ENCODE data around the gene PRDM10. TPM values are rescaled to one million over a fixed set of nuclear protein-coding genes. Genes with fewer than 3 reads are reported as not detected.
"Not testable (repeated sequence)": the region's sequence is repeated elsewhere in the genome, so short reads cannot be mapped to it uniquely, and the experiment has no call there.

PRDM10 gene
- polyA plus RNA-seq, 3 donors from 2014 or later, result 1.3 to 5.0 TPM; not detected in 1

- Mint-ChIP-seq H3K36me3 (peaks cover 0 to 12% (median 0%) of the 10 kb centered on the region in 3 donors), H3K9me3 (no peaks in the 10 kb centered on the region), H3K27ac (no peak overlapping the region), H3K4me1 (peaks cover 0 to 2% of the 10 kb centered on the region in 2 donors), H3K4me3 (no peak overlapping the region), H3K27me3 (ENCODE audit: low read depth in 3 of 3) (peaks cover 0 to 2% (median 2%) of the 10 kb centered on the region in 3 donors)
- DNase-seq, result no peak
Observed at GRCh38 chr11:129979046-129979605, 23.5 kb downstream of the PRDM10 start.

- peaks cover 0 to 12% (median 0%) of the 10 kb centered on the region in 3 donors for H3K36me3 Mint-ChIP-seq
- no peak for DNase-seq
- no peaks in the 10 kb centered on the region for H3K9me3 Mint-ChIP-seq
- no peak overlapping the region for H3K27ac Mint-ChIP-seq
- H3K4me3 Mint-ChIP-seq, result no peak overlapping the region
- H3K4me1 Mint-ChIP-seq, result peaks cover 2 to 4% of the 10 kb centered on the region in 2 donors
- peaks cover 0 to 2% (median 2%) of the 10 kb centered on the region in 3 donors for H3K27me3 Mint-ChIP-seq (ENCODE audit: low read depth in 3 of 3)
Observed at GRCh38 chr11:129978447-129978846, 24.2 kb downstream of the PRDM10 start.

DNA sequence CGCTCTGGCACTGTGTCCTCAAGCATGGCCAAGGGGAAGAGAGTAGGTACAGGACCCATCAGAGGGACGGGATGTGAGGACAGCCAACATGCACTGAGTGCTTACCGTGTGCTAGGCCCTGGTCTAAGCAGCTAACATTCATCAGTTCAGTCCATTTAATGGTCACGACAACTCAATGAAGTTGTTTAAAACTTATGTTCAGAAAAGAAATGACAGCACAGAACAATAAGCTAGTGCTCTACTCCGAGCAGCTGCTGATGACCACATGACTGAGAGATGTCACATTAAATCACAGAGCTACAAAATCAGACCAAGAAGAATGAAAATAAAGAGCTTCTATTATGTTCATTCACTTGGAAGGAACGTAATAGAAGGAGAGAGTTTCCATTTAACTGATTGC lies 26.3 kb downstream of the PRDM10 start:
- Mint-ChIP-seq H3K27ac (no peak overlapping the region), H3K4me1 (peaks cover 15% of the 10 kb centered on the region in 2 donors), H3K9me3 (no peaks in the 10 kb centered on the region), H3K4me3 (no peak overlapping the region), H3K36me3 (peaks cover 0 to 12% (median 0%) of the 10 kb centered on the region in 3 donors), H3K27me3 (ENCODE audit: low read depth in 3 of 3) (peaks cover 0 to 2% (median 2%) of the 10 kb centered on the region in 3 donors)
- no peak for DNase-seq

- H3K36me3 Mint-ChIP-seq, result peaks cover 0 to 10% (median 4%) of the 10 kb centered on the region in 3 donors
- no peak overlapping the region for H3K4me3 Mint-ChIP-seq
- no peak for DNase-seq
- H3K4me1 Mint-ChIP-seq, result peaks cover 15 to 17% of the 10 kb centered on the region in 2 donors
- H3K27ac Mint-ChIP-seq, result no peak overlapping the region
- H3K9me3 Mint-ChIP-seq, result no peaks in the 10 kb centered on the region
- H3K27me3 Mint-ChIP-seq (ENCODE audit: low read depth in 3 of 3), result peaks cover 0 to 2% (median 2%) of the 10 kb centered on the region in 3 donors
Observed at GRCh38 chr11:129975543-129975942, 27.1 kb downstream of the PRDM10 start.

- DNase-seq, result no peak
- Mint-ChIP-seq H3K27ac (no peak overlapping the region), H3K9me3 (no peaks in the 10 kb centered on the region), H3K27me3 (ENCODE audit: low read depth in 3 of 3) (peaks cover 0 to 2% (median 0%) of the 10 kb centered on the region in 3 donors), H3K36me3 (peaks cover 2 to 6% (median 4%) of the 10 kb centered on the region in 3 donors), H3K4me3 (no peak overlapping the region), H3K4me1 (peaks cover 17 to 21% of the 10 kb centered on the region in 2 donors)
Observed at GRCh38 chr11:129974672-129975071, 28.0 kb downstream of the PRDM10 start.

DNA sequence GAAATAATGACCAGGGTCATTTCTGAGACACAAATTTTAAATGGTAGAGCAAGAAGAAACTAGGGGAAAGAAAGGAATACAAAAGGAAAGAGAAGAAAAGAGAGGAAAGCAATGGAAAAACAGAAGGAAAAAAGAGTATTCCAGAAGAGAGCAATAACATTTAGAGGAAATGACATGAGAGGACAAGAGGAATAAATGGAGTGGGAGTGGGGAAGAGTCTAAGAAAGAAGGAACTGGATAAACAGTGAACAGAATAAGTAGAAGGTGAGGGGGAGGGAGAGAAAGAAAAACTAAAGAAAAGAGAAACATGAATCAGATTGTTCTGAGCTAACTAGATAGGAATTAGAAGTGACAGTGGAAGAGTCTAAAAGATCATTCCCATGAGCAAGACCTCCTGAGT lies 28.4 kb downstream of the PRDM10 start:
- DNase-seq, result no peak
- Mint-ChIP-seq H3K4me3 (no peak overlapping the region), H3K27ac (no peak overlapping the region), H3K9me3 (no peaks in the 10 kb centered on the region), H3K36me3 (peaks cover 2 to 4% (median 4%) of the 10 kb centered on the region in 3 donors), H3K4me1 (peaks cover 17 to 21% of the 10 kb centered on the region in 2 donors), H3K27me3 (ENCODE audit: low read depth in 3 of 3) (peaks cover 0 to 2% (median 0%) of the 10 kb centered on the region in 3 donors)

- Mint-ChIP-seq H3K27ac (peak overlapping the region in 1 of 6 donors; percentile 11), H3K36me3 (peaks cover 2 to 4% (median 4%) of the 10 kb centered on the region in 3 donors), H3K9me3 (no peaks in the 10 kb centered on the region), H3K4me3 (no peak overlapping the region), H3K4me1 (peaks cover 17 to 21% of the 10 kb centered on the region in 2 donors), H3K27me3 (ENCODE audit: low read depth in 3 of 3) (peaks cover 0 to 2% (median 0%) of the 10 kb centered on the region in 3 donors)
- DNase-seq, result no peak
Observed at GRCh38 chr11:129973809-129974208, 28.8 kb downstream of the PRDM10 start.

DNA sequence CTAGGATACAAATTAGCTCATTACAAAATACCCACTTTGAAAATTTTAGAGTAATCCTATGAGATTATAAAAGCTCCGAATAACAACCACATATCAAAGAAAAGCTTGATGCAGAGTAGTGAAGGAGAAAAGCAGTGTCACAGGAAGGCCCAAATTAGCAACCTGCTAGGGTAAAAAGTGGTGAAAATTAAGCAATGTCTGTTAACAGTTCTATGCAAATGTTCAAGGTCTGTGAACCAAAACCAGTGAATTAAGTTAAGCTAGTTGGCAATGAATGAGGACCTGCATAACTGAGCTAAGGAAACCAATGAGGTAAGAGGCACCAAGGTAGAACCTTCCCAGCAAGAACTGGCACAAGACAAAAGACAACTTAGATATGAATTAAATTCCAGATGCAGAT lies 29.6 kb downstream of the PRDM10 start:
- no peak for DNase-seq
- Mint-ChIP-seq H3K4me1 (peaks cover 20 to 24% of the 10 kb centered on the region in 2 donors), H3K36me3 (peaks cover 1 to 4% (median 2%) of the 10 kb centered on the region in 3 donors), H3K27me3 (ENCODE audit: low read depth in 3 of 3) (peaks cover 0 to 2% (median 0%) of the 10 kb centered on the region in 3 donors), H3K27ac (peak overlapping the region in 4 of 6 donors; percentile 11 to 56 (median 22)), H3K9me3 (no peaks in the 10 kb centered on the region), H3K4me3 (no peak overlapping the region)

- Mint-ChIP-seq H3K4me3 (no peak overlapping the region), H3K36me3 (peaks cover 0 to 4% (median 2%) of the 10 kb centered on the region in 3 donors), H3K4me1 (peaks cover 20 to 29% of the 10 kb centered on the region in 2 donors), H3K27me3 (ENCODE audit: low read depth in 3 of 3) (peaks cover 0 to 2% (median 0%) of the 10 kb centered on the region in 3 donors), H3K9me3 (no peaks in the 10 kb centered on the region), H3K27ac (peak overlapping the region in 3 of 6 donors; percentile 11 to 46 (median 30))
- DNase-seq, result no peak
Observed at GRCh38 chr11:129972611-129973010, 30.0 kb downstream of the PRDM10 start.

DNA sequence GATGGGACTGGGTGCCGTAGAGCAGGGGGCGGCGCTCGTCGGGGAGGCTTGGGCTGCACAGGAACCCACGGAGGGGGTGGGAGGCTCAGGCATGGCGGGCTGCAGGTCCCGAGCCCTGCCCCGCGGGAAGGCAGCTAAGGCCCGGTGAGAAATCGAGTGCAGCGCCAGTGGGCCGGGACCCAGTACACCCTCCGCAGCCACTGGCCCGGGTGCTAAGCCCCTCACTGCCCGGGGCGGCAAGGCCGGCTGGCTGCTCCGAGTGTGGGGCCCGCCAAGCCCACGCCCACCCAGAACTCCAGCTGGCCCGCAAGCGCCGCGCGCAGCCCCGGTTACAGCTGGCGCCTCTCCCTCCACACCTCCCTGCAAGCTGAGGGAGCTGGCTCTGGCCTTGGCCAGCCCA lies 30.8 kb downstream of the PRDM10 start:
- not testable (repeated sequence) for H3K27me3 Mint-ChIP-seq (ENCODE audit: low read depth in 3 of 3); H3K27ac Mint-ChIP-seq; H3K36me3 Mint-ChIP-seq; DNase-seq; H3K9me3 Mint-ChIP-seq; H3K4me3 Mint-ChIP-seq
- H3K4me1 Mint-ChIP-seq, result peaks cover 20 to 30% of the 10 kb centered on the region in 2 donors

DNA sequence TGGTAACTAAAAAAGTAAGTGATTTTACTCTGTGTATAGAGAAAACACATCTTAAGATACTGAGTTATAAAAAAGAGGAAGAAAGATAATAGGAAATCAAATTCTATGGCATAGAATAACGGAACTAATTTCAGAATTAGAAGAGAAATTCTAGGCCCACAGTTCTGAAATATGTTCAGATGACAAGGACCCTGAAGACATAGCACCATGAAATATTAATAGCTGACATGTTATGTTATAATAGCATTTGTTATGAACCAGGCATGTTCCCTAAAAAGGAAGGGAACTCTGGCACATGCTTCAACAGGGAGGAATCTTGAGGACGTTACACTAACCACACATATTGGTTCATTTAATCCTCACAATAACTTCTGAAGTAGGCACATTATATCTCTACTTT lies 32.7 kb downstream of the PRDM10 start:
- DNase-seq, result no peak
- H3K9me3 Mint-ChIP-seq, result no peaks in the 10 kb centered on the region
- no peak overlapping the region for H3K4me3 Mint-ChIP-seq
- peaks cover 18 to 30% of the 10 kb centered on the region in 2 donors for H3K4me1 Mint-ChIP-seq
- peaks cover 0 to 4% (median 2%) of the 10 kb centered on the region in 3 donors for H3K36me3 Mint-ChIP-seq
- no peak overlapping the region for H3K27ac Mint-ChIP-seq
- no peaks in the 10 kb centered on the region for H3K27me3 Mint-ChIP-seq (ENCODE audit: low read depth in 3 of 3)

- peaks cover 20 to 35% of the 10 kb centered on the region in 2 donors for H3K4me1 Mint-ChIP-seq
- H3K27me3 Mint-ChIP-seq (ENCODE audit: low read depth in 3 of 3), result no peaks in the 10 kb centered on the region
- H3K27ac Mint-ChIP-seq, result peak overlapping the region in 1 of 6 donors; percentile 67
- peaks cover 0 to 4% (median 2%) of the 10 kb centered on the region in 3 donors for H3K36me3 Mint-ChIP-seq
- H3K9me3 Mint-ChIP-seq, result no peaks in the 10 kb centered on the region
- H3K4me3 Mint-ChIP-seq, result no peak overlapping the region
- no peak for DNase-seq
Observed at GRCh38 chr11:129968591-129969419, 33.8 kb downstream of the PRDM10 start.

- Mint-ChIP-seq H3K4me3 (no peak overlapping the region), H3K9me3 (no peaks in the 10 kb centered on the region), H3K36me3 (peaks cover 0 to 4% (median 2%) of the 10 kb centered on the region in 3 donors), H3K27me3 (ENCODE audit: low read depth in 3 of 3) (no peaks in the 10 kb centered on the region), H3K27ac (peak overlapping the region in 1 of 6 donors; percentile 67), H3K4me1 (peaks cover 22 to 36% of the 10 kb centered on the region in 2 donors)
- no peak for DNase-seq
Observed at GRCh38 chr11:129967996-129968395, 34.6 kb downstream of the PRDM10 start.

- no peak for DNase-seq
- Mint-ChIP-seq H3K27ac (no peak overlapping the region), H3K4me3 (no peak overlapping the region), H3K9me3 (no peaks in the 10 kb centered on the region), H3K27me3 (ENCODE audit: low read depth in 3 of 3) (peaks cover 0 to 2% (median 0%) of the 10 kb centered on the region in 3 donors), H3K4me1 (peaks cover 12 to 28% of the 10 kb centered on the region in 2 donors), H3K36me3 (peaks cover 2 to 5% (median 4%) of the 10 kb centered on the region in 3 donors)
Observed at GRCh38 chr11:129965248-129965647, 37.4 kb downstream of the PRDM10 start.
